Stimulated activated CD4-positive, alpha-beta T cell treated with anti-CD3 and anti-CD28 coated beads, Interleukin-1b, Interleukin-23, amount 100 ng/mL, for 1 hour (primary cell): ENCODE results near the gene HCRTR2.
"Not testable (repeated sequence)": the region's sequence is repeated elsewhere in the genome, so short reads cannot be mapped to it uniquely, and the experiment has no call there.

Experiments
- DNase-seq, 2 donors: peaks; one replicate each; pipeline ENCODE4 v3.0.0-alpha.2; 2020; ENCODE audit warnings: low read depth in 2 of 2

The HCRTR2 gene

DNA sequence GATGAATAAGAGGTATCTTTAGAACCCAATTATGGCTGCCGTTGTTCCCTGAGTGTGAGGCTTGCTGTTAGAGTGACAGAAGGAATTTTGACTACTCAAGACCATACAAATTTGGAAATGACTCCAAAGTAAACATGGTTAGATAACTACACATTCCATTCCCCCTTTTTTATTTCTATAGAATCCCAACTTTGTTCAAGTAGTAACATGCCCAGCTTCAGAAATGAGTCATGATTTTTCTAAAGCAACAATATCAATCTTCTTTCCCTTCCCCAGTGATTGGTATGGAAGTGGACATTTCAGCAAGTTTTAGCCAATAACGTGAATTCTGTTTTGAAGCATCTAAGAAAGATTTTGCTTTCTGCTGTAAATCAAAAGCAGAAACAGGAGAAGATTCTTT lies 37.8 kb downstream of the HCRTR2 start:
- DNase-seq: no peak

DNA sequence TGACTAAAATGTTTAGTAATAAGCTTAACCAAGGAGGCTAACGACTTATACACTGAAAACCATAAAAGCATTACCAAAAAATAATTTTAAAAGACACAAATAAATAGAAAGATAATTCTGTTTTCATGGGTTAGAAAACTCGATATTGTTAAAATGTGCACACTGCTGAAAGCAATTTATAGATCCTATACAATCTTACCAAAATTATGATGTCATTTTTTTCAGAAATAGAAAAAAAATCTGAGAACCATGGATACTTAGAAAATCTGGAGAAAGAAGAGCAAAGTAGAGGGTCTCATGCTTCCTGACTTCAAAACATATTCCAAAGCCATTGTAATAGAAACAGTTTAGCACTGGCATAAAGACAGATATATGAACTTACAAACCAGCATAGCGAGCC lies 46.6 kb downstream of the HCRTR2 start:
- DNase-seq: no peak

DNA sequence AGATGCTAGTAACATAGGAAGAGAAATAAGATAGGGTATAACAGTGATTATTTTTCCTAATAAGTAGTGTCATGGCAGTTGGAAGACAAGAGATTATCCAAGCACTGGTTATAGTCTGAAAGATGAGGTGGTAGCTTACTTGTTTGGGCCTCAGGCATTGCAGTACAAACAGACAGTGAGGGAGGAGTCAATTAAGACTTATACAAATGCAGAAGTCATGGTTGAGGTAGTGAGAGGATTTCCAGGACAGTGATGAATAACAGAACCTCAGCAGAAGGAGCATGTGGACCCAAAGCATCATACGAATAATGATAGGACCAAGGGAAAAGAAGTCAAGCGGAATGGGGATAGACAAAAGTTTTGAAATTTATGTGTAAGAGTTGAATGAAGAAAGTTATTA lies 53.5 kb downstream of the HCRTR2 start:
- DNase-seq: no peak

DNA sequence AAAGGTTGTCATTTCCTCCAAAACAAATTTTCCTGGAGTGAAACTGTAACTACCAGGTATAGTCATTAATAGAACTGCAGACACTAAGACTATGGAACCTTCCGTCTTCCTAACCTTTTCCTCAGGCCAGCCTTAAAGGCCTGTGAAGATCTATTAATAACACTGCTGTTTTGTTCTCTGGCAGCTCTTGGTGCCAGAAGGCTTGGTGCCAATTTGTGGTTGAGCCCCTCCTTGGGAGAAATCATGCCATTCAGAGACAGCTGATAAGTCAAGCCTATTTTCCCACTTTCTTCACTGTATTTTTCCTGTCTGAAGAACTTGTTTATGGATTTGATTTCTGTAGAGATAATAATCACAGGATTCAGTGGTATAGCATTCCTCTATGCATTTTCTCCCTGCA lies 64.8 kb downstream of the HCRTR2 start:
- no peak for DNase-seq

DNA sequence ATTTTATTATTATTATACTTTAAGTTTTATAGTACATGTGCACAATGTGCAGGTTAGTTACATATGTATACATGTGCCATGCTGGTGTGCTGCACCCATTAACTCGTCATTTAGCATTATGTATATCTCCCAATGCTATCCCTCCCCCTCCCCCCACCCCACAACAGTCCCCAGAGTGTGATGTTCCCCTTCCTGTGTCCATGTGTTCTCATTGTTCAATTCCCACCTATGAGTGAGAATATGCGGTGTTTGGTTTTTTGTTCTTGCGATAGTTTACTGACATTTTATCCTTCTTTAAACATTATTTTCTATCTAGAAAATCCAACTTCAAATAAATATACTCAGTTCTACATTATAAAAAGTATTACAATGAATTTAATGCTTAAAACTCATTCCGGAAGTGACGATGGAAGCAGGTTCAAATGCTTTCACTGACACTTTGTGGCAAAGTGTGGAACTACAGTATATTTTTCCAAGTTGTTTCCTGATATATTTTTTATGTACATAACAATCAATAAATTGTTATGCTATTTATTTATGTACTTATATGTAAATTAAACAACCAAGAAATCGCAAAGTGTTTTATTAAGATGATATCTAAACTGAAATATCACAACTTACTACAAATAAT lies 66.8 kb downstream of the HCRTR2 start:
- not testable (repeated sequence) for DNase-seq

DNA sequence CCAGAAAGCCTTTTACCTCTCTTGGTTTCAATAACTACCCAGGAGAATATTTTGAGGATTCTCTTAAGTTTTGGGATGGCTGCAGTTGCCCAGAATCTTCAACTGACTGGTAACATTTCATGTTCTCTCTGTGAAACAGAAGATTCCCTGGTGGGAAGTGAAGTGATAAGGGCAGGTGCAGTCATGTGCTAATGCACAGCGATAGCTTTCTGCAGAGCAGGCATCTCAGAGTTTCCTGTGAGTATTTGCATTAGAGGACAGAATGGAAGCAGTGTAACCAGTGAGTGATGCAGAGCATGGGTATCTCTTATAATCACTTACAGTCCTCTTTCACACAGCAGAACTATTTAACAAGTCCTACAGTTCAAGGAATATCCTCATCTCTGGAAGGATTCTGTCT lies 76.1 kb downstream of the HCRTR2 start:
- no peak for DNase-seq

DNA sequence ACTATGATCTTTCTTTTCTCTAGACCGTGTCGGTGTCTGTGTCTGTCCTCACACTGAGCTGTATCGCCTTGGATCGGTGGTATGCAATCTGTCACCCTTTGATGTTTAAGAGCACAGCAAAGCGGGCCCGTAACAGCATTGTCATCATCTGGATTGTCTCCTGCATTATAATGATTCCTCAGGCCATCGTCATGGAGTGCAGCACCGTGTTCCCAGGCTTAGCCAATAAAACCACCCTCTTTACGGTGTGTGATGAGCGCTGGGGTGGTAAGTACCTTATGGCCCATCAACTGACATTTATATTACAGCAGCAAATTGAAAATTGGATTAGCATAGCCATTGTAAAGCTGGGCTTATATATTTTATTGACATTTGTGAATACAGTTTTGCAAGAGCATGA lies 80.8 kb downstream of the HCRTR2 start:
- no peak for DNase-seq

DNA sequence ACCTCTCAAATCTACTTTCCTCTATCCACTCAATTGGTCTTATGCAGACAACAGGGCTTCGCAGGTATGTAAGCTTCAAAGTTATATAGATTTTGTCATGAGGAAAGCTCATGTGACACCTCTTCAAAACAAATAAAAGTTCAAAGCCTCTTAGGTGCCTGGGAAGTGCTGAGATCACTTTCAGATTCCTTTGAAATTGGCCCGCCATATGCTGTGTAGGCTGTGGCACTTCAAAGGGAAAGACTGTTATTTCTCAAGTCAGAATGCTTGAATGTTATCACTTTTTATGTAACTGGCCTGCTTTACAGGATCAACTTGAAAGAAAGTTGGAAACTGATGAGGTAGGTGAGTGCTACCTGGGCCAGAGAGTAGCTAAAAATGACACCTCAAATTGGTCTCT lies 85.9 kb downstream of the HCRTR2 start:
- no peak for DNase-seq

DNA sequence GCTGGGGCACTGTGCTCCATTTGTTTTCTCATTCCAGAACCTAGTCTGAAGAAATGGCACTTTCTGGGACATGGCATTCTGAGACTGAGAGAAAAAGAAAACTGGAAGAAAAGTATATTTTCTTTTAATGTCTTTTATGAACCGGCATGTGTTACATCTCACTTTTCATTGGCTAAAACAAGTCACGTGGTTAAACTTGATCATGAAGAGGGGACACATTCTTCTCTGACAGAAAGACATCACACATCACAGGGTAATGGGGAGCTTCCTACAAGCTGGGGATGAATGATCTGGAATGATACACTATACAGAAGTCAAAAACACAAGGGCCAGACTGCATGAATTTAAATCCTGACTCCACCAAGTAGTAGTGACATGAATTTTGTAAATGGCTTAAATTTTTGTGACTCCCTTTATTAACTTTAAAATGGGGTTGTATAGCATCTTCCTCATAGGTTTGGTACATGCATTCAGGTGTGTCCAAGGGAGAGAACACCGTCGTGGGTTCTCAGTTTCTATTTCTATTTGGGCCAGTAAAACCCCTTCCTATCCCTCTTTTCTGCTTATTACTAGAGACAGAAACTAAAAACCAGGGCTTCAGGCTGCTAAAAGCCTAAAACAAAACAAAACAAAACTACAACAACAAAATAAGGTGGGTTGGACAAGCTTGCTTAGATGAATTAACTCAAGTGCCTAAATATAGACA lies 91.2 kb downstream of the HCRTR2 start:
- DNase-seq: no peak

DNA sequence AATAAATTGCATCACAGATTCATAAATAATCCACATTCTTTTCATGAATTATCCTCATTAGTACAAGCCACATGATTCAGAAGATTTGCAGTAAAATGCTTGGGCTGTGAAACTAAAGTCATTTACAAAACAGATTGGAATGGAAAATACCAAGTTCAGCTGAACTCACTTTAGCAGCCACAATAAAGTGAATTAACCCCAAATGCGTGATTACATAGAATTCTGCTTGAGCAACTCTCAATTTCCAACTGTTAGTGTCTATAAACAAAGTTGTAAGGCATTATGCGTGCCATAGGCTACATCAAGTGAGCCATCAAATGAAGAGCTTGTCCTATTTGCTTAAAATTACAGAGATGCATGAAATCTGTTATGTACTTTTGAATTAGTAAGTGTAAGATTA lies 92.6 kb downstream of the HCRTR2 start:
- DNase-seq: no peak

DNA sequence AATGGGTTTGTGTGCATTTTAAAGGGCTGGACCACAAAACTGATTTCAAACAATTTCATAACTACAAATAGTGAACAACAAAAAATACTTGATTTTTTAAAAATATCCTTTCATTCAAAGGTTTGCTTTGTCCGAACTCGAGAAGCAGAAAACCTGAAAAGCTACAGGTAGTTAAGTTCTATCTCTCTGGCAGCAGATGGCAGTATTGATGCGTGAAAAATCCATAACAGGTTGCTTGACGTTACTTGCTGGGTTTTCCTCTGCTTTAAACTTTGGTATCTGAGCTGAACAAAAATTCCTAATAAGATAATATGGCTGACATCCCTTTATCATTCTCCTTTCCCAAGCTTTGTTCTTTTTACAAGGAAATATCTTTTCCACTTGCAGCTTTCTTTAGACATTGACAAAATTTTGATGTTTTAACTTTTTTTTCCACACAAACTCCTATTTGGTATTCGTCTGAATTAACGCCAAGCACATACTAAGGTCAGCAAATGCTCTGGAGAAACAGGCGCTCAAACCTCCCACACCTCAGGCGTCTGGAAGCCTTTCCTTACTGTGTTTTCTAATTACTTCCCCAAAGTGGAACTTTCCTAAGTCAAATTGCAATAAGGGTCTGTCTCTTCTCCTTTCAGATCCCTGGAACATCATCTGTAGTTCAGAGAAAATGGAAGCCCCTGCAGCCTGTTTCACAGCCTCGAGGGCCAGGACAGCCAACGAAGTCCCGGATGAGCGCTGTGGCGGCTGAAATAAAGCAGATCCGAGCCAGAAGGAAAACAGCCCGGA lies 102.6 kb downstream of the HCRTR2 start:
- DNase-seq: no peak

DNA sequence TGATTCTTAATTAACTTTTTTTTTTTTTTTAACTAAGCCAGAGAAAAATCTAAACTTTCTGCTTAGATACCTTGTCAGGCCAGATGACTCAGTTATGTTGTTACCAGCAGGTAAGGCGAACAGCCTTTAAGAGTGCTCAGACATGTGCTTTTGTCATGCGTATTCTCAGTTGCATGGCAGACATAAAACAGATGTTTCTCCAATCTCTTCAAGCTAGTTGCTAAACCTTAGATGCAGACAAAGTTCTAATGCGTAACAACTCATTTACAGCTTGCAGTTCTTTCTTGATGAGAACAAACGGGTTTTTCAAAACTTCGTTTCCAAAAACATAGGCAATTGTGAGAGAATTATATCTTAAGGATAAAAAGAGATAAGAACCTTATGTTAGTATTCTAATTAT lies 103.3 kb downstream of the HCRTR2 start:
- DNase-seq: no peak

DNA sequence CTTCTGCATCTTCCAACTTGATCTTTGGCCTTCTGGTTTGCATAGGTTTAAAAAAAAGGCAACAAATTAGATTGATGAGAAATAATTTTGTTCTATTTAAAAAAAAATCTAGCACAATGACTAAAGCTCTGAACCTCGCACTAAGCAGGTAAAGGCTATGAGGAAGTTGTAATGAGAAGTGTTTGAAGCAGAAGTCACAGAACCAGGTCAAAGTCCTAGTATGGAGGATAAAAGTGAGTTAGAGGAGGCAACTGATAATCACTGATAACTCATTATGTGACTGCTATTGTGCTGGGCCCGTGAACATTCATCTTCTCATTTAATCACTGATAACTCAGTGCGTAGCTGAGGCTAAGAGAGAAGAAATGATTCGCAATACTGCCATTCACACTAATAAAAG lies 106.9 kb downstream of the HCRTR2 start:
- no peak for DNase-seq

DNA sequence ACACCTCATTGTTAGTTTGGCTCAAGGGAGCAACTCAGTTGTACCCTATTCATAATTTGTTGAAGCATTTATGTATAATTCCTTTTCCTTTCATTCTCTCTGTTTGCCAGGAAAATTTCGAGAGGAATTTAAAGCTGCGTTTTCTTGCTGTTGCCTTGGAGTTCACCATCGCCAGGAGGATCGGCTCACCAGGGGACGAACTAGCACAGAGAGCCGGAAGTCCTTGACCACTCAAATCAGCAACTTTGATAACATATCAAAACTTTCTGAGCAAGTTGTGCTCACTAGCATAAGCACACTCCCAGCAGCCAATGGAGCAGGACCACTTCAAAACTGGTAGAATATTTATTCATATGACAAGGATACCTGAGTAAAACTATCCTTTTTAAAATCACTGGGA lies 107.8 kb downstream of the HCRTR2 start:
- no peak for DNase-seq

DNA sequence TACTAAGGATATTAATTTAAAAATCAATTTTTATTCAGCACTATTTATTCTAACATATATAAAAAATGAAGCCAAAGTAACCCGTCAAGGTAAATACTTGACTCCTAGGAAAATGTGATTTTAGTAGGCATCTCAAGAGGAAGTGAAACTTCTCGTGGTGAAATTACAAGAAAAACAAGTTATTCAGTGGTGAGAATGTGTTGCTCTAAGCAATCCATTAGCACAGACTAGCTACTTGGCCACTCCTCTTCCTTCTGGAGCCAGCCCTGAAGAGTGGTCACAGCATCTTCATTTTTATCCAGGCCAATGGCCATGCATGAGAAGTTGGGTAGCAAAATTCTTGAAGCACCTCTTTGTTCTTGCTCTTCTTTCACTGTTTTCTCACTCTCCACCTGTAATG lies 112.5 kb downstream of the HCRTR2 start:
- DNase-seq: no peak

DNA sequence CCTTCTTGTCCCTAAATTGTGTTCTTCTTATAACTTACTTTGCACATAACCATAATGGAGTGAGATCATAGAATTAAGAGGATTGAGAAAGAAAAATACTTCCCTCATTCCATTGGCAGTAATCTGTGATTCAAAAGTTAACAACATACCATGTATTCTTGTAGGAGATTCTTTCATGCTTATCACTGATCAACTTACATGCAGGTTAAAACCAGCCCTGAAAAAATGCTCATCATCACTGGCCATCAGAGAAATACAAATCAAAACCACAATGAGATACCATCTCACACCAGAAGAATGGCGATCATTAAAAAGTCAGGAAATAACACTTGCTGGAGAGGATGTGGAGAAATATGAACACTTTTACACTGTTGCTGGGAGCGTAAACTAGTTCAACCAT lies 116.4 kb downstream of the HCRTR2 start:
- DNase-seq: no peak

DNA sequence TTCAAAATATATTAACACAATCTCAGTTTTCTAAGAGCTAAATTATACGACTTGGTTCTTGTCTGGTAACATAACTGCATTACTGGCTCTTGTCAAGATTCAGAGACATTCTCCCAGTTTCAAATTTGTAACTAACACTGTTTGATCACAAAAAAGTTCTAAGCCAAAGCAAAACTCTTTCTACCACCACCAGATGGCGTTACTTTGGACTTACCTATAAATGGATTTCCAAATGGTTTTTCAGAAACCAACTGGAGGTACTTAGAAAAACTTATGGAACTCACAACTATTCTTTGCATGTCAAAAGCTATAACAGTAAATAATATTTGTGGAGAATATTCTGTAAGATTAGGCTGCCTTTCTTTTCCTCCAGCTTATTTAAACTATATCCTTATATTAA lies 118.8 kb downstream of the HCRTR2 start:
- DNase-seq: no peak

DNA sequence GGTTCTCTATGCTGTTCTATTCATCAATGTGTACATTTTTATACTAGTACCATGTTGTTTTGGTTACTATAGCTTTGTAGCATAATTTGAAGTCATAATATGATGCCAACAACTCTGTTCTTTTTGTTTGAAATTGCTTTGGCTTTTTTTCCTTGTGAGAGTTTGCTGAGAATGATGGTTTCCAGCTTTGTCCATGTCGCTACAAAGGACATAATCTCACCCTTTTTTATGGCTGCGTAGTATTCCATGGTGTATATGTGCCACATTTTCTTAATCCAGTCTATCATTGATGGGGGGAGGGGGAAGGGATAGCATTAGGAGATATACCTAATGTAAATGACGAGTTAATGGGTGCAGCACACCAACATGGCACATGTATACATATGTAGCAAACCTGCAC lies 122.9 kb downstream of the HCRTR2 start:
- not testable (repeated sequence) for DNase-seq

DNA sequence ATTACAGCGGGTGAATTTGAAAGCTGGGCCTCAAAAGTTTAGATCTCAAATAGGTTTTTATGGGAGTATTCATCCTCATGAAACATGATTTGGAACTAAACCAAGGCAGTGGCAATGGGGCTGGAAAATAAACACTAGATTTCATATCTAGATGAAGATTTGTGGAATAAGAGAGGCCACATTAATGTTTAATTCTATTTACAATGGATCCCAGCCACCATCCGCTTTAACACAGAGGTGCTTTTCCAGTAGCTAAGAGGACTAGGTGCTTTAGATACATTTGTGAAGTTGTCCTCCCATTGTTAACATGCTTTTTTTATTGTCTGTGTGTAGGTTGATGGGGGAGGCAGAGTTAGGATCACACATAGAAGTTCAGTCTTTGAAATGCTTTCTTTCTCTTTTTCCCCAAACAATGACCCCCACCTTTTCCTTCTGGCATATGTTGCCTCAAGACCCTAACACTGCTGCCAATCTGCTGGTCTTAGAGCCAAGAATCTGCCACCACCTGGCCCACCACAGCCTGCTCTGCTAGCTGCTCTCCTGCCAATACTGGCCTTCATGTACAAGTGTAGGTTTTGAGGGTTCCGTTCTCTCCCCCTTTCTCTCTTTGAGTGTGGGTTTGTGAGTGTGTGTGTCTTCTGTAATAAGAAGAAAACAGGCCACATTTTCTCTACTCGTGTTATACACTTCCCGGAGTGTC lies 125.1 kb downstream of the HCRTR2 start:
- no peak for DNase-seq

DNA sequence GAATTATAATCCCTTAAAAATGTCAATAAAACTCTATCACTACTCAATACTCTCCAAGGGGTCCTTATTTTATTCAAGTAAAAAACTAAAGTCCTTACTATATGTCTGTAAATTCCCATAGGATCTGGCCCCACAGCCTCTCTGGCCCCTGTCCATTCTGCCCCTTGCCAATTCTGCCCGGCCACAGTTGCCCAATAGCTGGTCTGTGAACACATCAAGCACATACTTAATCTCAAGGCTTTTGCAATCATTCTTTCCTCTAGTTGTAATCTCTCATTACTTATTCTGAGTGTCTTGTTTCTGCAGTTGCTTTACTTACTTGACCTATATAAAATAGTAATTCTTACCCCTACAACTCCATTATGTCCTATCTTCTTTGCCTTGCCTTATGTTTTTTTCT lies 130.4 kb downstream of the HCRTR2 start:
- no peak for DNase-seq

DNA sequence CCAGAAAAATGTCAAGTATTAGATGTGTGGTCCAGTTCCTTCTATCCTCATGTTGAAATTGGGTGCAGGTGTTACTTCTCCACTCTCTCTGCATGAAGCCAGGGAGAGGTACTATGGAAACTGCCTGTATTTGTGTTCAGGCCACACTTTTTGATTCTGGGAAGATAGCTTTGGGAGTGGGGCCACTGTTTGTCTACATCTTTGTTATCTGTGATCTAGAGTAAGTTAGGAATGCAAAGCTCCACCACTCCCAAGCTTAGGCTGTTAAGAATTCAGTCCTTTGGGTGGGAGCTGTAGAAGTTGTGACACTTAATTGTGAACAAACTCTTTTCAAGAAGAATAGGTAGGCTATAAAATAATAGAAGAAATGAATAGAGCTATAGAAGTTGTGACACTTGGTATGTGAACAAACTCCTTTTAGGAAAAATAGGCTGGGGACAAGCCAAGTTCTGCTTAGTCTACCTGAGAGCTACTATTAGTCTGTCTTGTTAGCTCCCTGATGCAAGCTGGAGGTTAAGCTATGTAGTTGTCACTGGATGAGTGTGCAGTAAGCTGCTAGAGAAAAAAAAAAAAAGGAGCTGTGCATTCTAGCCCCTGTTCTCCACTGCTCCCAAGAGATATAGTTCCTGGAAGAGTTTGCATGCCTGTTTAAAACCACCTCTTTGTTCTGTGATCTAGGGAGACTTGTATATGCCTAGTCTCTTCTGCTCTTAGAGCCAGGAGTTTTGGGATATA lies 145.8 kb downstream of the HCRTR2 start:
- no peak for DNase-seq

DNA sequence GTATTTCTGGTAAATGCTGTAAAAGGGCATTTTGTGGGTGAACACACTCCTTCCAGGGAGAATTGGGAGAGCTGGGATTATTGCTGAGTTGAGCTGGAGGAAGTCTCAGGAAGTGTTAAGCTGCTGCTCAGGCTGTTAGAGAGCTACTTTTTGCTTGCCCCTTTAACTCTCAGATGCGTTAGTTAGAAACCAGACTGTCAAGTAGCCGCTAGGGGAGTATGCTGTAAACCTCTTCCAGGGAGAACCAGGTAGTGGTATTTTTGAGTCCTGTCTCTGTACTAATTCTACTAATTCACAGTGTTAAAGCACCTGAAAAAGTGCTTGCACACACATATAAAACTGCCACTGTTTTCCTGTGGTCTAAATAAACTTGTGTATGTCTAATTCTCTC lies 146.4 kb downstream of the HCRTR2 start:
- no peak for DNase-seq
